HG03095 (cell line): Measurements from ENCODE around the gene LOXL1.

Experiments
- ATAC-seq: cut with Tn5 transposase; IDR thresholded peaks from one replicate; pipeline ENCODE4 v1.9.1; 2021; ENCODE audit warnings: moderate library complexity; ENCODE audit not compliant: unreplicated experiment

LOXL1 gene

GRCh38 chr15:73899197-73900094, 26.8 kb upstream of the LOXL1 start:
- ATAC-seq, result no peak

DNA sequence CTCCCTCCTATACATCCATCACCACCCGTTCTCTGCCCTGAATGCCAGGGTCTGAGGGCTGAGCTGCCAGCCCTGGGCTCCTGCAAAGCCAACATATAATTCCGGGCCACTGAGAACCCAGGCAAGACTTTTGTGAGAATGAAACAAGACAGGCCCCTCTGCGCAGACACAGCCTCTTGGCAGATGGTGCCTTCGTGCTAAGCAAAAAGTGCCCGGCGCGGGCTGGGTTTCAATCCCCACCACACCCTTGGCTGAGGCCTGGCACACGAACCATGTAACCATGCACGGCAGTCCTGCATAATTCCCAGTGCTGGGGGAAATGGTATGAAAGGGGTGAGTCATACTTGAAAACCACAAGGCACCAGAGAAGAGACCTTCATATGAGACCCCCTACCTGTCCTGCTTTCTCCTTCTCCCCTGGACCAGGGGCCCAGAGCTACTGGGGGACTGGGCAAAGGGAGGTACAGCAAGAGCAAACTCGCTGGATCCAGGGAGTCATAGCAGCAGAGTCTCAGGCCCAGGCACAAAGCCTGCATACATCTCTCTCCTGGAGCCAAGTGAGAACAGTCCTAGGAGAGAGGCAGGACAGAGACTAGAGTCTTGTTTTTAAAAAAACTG, 26.1 kb upstream of the LOXL1 start:
- no peak for ATAC-seq

- no peak for ATAC-seq
These were observed 25.0 kb upstream of the LOXL1 start for GRCh38 chr15:73901126-73901810.

GRCh38 chr15:73902121-73903020, 23.9 kb upstream of the LOXL1 start:
- ATAC-seq, result no peak

DNA sequence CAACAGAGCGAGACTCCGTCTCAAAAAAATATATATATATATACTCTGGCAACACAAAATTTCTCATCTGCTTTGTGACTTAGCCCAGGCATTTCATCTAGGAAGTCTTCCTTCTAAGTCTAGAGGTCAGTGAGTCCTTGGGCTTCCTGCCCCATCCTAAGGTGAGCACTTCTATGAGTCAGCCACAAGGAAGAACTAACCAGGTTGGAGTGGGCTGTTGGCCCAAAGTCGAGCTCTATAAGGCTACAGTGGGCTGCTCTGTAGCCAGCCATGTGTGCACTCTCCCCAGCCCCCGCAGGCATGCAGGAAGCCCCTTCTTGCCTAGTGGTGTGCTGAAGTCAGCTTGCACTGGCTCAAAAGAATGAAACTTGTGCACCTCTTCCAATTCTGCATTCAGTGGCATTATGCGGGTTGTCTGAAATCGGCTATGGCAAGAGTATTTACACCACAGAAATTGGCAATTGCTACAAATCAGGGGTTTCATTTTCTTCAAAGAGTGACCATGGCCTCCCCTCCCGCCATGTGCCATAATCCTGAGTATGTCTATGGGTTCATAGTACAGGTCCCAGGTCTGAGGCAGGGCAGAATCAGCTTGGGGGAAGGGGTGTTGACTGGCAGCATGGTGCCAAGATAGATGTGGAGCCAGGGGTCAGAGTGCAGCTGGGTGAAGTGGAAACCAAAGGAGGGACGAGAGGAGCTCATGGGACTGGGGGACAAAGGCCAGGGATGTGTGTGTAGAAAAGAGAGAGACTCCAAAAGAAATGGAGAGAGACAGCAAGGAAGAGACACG, 22.0 kb upstream of the LOXL1 start:
- ATAC-seq, result no peak

DNA sequence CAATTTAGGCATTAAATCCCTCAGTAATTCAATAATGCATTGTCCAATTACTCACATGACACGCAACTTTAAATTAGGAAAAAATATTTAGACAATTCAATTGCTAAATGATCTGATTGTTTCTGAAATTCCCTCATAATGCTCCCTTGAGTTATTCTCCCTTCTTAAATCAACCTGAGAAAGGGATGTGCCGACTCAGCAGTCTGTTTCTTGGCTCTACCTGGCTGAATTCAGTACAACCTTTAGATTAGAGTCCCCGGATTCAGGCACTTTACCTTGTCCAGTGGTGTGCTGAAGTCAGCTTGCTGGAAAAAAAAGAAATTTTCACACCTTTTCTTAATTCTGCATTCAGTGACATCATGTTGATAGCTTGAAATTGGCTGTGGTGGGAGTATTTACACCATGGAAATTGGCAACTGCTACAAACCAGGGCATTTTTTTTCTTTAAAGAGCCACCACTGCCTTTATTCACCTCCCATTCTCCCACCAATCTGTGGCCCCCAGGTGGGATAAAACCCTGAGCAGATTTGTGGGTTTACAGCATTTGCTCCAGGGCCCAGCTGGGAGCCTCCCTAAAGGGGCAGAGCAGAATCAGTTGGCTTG, 20.9 kb upstream of the LOXL1 start:
- ATAC-seq, result no peak

DNA sequence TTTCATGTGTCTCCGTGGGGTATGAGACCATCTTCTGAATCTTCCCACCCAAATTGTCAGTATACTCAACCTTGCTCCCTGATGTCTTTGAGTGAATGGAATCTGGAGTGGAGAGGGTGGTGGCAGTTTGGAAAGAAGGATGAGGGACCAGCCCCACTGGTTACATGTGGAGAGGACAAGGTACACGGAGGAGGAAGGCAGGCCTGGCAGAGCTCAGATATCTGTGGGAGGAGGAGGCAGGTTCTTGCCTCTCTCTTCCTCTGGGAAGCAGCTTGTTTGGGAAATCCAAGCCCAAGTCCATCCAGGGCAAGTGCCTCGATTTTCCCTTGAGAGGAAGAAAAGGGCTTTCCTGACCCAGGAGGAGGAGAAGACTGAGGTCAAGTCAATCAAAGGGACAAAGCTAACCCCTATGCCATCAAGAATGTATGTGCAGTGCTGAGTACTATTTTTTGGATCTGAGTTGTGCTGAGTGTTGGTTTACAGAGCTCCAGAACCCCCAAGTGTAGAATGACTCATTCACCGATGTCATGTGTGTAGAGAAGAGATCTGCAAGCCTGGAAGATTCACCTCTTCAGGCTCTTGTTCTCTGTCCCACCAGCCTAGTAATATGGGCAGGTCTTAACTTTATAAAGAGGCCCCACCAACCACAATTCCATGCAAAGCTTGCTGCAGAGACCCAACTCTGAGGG, 19.8 kb upstream of the LOXL1 start:
- ATAC-seq, result no peak

GRCh38 chr15:73907035-73907408, 19.2 kb upstream of the LOXL1 start:
- ATAC-seq, result no peak

- ATAC-seq, result no peak
These were observed 18.0 kb upstream of the LOXL1 start for GRCh38 chr15:73908030-73908821.

DNA sequence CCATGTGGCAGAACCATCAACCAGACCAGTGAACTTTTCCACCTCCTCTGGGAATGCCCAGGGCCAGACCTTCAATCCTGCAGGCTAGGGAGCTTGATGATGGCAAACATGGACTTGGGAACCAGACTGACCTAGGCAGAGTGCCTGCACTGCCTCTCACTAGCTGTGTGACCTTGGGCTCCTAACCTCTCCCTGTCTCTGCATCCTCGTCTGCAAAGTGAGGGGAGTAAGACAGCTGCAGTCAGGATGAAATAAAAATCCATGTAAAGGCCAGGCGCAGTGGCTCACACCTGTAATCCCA, 17.5 kb upstream of the LOXL1 start:
- ATAC-seq, result no peak

- ATAC-seq, result no peak
These were observed 16.6 kb upstream of the LOXL1 start for GRCh38 chr15:73909651-73910050.

DNA sequence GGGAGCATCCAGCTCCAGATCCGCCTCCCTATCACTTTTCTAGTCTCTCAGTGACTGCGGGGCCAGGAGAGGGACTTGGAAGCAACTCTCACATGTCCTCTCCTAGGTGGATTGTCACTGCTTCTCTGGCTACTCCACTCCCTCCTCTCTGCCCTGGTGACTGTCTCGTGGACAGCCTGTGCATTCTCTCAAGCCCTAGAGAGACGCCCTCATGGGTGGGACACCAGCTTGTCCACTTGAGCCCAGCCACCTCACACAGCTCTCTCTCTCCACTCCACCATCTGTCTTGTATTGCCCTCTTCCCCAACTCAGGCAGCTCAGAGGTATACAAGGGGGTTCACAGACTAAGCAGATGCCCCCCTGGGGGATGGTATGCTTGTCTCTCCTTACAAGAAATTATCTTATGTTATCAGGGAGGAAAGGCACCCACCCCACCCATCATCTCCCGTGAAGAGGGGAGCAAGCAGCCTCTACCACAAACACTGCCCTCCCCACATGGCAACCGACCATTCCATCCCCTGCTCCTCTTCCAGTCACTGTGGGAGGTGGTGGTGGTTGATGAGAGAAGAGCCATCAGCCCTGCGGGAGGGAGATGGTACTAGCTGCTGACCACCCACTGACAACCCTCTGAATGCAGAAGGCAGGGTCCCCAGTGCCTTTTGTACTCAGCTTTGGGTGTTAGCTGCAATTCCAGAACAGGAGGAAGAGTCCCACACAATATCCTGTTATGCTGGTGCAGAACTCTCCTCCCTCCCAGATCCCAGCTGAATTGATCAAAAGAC, 15.5 kb upstream of the LOXL1 start:
- ATAC-seq, result no peak

- no peak for ATAC-seq
These were observed 14.1 kb upstream of the LOXL1 start for GRCh38 chr15:73912030-73912596.

- no peak for ATAC-seq
These were observed 12.1 kb upstream of the LOXL1 start for GRCh38 chr15:73914145-73914544.

DNA sequence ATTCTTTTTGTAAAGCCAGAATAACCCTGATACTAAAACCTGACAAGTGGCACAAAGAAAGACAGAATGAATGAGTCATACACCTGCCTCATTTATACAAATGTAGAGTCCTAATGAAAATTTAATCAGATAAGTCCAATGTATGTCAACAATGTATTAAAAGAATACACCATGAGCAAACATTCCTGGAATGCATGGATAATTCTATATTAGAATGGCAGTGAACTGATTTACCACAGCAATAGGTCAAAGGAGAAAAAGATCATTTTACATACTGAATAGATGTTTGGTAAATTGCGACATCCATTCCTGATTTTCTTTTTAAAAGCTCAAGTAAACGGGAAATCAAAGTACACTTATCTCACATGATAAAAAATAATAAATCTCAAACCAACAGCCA, 11.2 kb upstream of the LOXL1 start:
- ATAC-seq, result no peak

DNA sequence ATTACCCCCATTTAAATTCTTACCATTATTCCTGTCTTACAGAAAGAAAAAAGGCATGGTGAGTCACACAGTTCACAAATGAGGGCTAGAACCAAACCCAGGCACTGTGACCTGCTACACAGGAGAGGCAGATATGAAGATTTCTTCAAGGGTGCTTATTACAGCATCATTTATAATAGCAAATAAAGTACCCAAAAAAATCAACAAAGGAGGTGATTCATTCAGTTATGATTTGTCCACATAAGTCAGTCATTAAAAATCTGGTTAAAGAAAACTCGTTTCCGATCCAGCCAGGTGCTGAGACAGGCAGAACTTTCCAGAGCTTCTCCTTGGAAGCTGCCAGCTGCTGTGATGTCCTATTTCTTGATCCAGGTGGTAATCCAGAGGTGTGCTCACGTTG, 7.5 kb upstream of the LOXL1 start:
- ATAC-seq, result no peak

DNA sequence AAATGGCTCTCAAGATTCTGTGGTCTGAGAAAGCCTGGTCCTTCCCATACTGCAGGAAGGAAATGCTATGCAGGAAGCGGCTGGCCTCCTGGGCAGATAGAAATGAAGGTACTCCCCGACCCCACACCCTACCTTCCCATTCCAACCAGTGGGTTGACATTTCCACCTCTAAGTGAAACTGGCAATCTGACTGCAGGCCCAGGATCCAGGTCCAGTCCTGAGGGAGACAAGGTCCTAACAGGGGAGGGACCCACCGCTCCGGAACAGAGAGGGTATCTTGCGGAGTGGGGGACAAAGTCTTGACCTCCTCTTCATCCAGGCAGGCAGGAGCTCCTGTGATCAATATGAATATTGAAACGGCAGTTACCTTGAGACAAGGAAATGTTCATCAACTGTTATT, 6.6 kb upstream of the LOXL1 start:
- no peak for ATAC-seq
